Measurements from ENCODE around the gene DTX2.

GRCh38 chr7:76506081-76506440 is 44.6 kb downstream of the DTX2 start:
- no peak for TF ChIP-seq EZH2 (IDR thresholded peaks at IDR 0.05; ENCODE audit: borderline replicate concordance, insufficient read depth, low read depth, low read length, poor library complexity, severe bottlenecking)
- TF ChIP-seq CTCF (IDR thresholded peaks at IDR 0.05): no peak

Data from B cell (primary cell).